GM12873 (cell line): ENCODE data around the gene PHETA1.

Experiments used
- TF ChIP-seq, protein P1 (sequence below): IDR thresholded peaks from 2 replicates; pipeline ENCODE4 v1.5.1; 2012; ENCODE audit warnings: low read depth, mild to moderate bottlenecking, moderate library complexity, low read length, control low read depth; ENCODE audit not compliant: insufficient read depth; ENCODE audit errors: missing control alignments

PHETA1 gene

DNA sequence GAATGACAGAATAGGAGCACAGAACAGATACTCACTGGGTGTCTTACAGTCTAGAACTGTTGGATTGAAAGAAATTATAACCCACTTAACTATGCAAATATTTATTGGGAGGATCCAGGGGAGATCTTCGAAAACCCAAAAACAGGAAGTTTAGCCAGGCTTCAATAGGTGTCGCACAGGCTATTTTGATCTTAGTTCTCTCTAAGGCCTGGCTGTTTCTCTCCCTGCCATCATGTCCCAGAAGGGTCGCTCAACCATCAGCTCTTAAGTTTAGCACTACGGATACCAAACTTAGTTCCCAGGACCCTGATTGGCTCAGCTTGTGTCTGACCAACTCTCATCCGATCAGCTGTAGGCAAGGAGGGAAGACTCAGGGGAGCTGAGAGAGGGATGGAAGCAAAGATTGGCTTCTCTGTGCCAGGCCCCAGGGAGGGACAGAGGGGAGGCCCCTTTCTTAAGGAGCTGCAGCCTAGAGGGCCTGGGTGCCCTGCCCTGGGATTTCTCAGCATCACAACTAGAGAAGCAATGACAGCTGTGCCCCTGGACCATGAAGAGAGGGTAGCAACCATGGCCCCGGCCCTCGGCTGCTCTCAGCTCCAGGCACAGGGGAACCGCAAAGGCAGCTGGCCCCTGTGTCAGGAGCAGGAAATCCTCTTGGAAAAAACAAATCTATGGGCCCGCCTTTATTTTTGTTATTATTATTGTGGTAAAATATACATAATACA, 13.5 kb downstream of the PHETA1 start:
- TF ChIP-seq, protein P1, sequence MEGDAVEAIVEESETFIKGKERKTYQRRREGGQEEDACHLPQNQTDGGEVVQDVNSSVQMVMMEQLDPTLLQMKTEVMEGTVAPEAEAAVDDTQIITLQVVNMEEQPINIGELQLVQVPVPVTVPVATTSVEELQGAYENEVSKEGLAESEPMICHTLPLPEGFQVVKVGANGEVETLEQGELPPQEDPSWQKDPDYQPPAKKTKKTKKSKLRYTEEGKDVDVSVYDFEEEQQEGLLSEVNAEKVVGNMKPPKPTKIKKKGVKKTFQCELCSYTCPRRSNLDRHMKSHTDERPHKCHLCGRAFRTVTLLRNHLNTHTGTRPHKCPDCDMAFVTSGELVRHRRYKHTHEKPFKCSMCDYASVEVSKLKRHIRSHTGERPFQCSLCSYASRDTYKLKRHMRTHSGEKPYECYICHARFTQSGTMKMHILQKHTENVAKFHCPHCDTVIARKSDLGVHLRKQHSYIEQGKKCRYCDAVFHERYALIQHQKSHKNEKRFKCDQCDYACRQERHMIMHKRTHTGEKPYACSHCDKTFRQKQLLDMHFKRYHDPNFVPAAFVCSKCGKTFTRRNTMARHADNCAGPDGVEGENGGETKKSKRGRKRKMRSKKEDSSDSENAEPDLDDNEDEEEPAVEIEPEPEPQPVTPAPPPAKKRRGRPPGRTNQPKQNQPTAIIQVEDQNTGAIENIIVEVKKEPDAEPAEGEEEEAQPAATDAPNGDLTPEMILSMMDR, result no peak

DNA sequence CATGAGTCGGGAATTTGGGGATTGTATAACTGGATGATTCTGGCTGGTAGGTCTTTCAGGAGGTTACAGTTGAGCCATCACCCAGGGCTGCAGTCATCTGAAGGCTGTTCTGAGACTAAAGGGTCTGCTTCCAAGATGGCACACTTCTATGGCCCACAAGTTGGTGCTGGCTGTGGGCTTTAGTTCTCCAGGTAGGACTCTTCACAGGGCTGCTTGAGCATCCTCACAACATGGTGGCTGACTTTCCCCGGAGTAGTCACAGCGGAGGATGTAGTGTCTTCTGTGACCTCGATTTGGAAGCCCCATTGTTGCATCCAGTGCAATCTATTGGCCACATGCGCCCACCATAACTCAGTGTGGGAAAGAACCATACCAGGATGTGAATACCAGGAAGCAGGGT, 14.4 kb downstream of the PHETA1 start:
- TF ChIP-seq, protein P1, result no peak

DNA sequence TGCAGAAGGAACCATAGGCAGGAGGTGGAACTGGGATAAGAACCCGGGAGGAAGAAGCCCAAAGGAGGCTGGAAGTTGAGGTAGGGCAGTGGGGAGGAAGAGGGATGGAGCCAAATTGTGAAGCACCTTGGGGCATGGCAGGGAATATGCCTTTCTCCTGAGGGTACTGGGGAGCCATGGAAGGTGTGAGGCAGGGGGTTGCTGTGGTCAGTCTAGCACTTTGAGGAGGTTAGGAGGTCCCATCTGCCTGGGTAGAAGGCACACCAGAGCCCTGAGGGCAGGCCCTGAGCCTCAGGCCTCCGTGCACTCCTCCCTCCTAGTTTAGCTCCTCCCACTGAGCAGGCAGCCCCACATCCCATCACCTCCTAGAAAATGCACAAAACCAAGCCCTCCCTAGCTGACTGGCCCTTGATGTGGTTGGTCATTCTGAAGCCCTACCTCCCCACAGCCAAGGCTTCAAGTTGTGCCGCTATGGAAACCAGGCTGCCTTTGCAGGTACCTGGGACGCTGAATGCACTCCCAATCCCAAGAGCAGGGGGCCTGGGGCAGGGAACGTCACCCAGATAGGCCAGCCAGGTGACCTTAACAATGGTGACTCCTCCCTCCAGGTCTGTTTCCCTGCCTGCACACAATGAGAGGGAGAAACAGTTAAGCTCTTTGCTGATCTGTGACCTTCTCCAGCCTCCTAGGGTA, 15.1 kb downstream of the PHETA1 start:
- TF ChIP-seq, protein P1, result no peak

DNA sequence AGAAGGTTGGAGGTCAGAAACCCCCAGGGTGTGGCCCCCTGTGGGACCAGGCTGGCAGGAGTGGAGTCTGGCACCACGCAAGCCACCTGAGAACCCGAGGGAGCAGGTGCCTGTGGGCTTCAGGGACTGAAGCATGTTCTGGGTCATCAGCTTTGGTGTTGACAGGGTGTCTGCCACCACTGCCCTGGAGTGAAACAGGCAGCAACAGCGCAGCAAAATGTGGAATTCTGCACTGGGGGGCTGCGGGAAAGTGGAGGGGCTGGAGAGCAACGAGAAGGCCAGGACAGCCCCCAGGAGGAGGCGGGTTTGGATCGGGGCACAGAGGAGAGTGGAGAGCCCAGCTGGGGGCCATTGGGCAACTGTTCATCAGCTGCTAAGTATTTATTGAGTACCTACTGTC, 15.9 kb downstream of the PHETA1 start:
- TF ChIP-seq, protein P1, result no peak

DNA sequence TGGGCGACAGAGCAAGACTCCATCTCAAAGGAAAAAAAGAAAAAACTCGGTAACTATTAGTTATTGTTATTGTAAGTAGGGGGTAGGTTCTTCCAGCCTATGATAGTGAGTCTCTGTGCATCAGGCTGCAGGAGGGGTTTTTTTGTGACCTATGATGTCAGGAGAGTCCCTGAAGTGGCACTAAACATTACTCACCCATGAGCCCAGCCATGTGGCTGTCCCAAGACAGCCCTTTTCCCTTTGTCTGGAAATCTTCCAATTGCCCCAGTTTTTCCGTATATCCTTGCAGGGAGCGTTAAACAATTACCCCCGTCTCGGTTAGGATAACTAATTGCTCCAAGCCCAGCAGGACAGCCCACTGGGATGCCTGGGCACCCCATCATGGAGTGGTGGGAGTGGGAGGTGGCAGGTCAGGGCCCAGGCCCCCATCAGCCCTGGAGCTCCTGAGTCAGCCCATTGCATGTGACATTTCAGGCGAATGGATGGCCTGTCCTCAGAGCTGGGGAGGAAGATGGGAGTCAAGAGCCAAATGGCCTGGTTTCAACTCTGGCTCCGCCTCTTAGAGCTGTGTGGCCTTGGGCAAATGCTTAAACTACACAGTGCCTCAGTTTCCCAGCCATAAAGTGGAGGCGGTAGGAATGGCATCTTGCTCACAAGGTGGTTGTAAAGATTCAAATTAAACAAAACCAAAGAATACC, 16.4 kb downstream of the PHETA1 start:
- TF ChIP-seq, protein P1, result no peak

DNA sequence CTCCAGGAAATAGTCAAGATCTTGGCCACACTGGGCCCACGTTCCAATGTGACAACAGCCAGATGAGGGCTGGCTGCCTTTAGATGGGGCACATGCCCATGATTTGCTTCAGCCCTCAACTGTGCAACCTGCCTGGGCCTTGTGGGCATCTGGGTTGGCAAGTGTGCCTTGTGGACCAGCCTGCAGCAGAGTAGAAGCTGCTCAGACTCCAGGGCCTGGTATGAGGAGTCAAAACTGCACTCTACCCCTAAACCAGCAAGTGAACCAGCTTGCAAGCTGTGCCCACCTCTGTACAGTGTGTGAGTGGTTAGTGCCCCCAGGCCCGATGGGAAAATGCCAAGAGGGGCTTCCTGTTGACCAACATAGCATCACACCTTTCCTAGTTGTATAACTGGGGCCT, 17.9 kb downstream of the PHETA1 start:
- TF ChIP-seq, protein P1, result no peak

DNA sequence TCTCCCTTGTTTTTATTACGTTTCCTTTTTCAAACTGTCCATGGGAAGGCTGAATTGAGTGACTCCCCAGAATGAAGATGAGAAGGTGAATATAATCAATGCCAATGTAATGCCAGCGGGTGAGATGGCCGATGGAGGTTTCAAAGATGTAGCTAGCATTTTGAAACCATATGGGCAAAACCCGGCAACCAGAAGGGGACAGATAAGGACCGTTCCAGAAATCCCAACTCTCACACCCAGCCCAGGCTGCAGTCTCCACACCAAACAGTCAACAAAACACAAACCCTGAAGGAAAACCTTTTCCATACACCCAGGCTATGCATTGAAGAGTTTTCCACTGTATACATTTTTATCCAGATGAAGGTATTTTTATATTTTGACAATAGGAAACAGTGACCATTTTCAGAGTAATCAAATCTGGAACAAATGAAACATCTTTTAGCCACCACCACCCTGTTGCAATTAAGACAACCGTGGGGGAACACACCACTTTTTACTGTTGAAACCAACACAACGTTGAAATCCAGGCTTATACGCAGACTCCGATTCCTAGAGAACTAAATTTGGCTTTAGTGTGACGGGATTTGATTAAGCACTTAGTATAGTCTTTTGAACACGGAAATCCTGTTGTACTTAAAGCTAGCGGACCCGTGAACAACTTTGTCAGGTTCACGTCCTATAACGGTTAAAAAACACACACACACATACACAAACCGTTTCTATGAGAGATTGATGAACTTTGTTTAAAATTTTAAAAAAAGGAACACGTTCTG, 19.0 kb downstream of the PHETA1 start:
- TF ChIP-seq, protein P1, result no peak
